Measurements from ENCODE around the gene TNIP1.

The TNIP1 gene

DNA sequence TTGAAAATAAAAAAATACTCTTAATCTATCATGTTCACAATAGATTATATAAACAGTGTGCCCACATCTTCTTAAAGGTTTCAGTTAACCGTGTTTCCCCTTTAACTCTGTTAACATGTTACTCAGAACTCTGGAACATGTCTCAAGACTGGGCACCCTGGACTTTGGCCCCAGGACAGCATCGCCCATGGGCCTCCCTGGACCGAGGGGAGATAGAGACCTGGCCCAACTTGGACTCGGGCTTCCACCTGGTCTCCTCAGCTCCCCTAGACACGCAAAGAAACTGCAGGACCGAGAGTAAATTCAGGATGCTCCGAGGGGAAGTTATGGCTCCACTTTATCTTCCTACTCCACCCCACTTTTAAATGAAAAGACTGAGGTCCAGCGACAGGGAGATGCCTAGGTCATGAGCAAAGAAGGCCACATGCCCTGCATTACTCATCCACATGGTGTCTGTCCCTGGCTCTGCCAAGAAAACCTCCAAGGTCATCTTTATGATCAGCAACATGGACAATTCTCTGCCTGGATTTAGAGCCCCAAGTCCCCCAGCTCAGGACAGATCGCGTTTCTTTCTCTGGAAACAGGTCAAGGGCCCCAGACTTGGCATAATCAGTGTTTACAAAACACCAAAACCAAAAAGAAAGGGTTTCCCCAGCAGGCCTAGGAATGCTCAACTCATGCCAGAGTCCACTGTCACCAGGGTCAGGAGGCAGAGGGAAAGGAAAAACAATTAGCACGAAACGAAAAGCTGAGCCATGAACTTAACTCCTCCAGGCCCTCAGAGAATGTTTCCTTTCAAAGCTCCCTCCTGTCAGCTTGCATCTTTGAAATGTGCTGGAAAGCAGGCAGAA is 43.0 kb downstream of the TNIP1 start:
- no peak for DNase-seq

DNA sequence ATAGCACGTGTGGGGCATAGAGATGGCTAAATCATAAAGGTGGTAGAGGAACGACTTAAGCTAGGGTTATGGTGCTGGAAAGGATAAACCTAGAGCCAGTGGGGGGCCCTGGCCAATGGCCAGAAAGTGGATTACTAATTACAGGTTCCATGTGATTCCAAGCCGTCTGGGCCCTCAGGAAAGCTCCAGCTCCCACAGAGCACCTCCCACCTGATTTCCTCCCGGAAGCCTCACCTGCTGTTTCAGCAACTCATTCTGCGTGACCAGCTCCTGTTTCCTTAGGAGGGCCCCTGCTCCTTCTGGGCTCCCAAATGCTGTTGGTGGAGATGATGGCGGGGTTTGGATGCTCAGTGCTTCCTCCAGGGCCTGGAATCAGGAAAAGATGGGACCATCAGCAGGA is 44.3 kb downstream of the TNIP1 start:
- DNase-seq = no peak

GRCh38 chr5:151034422-151035379 is 46.1 kb downstream of the TNIP1 start:
- no peak for DNase-seq

DNA sequence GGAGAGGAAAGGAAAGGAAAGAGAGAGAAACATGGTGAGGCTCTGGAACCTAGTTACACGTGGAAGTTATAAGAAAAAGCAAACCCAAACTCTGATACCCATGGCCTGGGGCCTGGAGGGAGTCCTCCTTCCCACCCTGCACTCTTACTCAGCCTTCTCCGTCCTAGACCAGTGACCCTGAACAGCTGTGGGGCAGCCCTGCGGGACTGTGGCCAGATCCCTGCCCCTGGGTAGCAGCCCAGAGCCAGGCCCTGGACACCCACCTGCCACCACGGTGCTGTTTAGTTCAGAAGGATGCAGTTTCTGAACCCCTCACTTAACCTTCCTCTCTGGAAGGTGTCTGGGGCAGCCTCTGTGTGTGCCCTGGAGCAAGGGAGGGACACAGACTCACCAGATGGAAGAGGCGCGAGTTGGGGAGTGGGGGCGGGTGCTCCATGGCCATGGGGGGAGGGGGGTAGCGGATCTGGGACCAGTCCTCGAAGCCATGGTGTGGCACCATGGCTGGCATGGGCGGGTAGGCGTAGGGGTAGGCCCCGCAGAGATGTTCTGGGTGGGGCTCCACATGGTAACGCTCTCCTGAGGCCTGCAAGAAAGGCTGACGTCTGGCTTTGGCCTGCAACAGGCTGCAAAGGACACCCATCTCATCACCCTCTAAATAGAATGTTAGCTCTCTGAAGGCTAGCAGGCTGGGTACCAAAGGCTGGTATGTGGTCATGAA is 47.5 kb downstream of the TNIP1 start:
- no peak for DNase-seq

DNA sequence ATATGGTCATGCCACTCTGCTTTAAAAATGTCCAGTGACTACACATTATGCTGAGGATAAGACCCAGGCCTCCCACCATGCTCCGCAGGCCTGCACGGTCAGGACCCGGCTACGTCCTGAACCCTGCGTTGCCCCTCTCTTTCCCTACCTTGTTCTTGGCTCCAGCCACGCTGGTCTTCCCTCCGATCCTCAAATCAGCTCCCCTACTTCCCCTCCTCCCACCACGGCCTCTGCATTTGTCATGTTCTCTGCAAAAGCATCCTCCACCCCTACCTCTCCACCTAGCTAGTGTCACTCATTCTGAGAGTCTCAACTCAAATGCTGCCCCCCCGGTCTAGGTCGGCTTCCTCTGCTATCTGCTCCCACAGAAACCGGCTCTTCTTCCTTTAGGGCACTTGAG is 49.3 kb downstream of the TNIP1 start:
- no peak for DNase-seq

DNA sequence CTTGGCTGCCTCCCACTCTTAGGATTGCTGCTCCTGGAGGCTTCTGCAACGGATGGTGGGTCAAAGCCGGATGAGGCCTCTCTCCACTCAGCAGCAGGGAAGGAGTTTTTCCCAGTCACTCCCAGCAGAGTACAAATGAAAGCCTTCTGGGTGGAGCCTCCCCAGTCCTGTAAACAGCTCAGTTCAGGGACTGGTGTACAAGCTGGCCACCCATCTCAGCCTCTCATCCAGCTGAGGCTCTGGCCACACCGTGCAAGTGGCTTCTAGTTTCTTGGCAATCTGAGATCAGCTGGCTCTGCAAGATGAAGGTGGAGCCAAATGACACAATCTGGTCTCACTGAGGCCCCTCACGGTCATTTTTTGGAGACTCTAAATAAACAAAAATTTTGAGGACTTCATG is 50.5 kb downstream of the TNIP1 start:
- DNase-seq = no peak

DNA sequence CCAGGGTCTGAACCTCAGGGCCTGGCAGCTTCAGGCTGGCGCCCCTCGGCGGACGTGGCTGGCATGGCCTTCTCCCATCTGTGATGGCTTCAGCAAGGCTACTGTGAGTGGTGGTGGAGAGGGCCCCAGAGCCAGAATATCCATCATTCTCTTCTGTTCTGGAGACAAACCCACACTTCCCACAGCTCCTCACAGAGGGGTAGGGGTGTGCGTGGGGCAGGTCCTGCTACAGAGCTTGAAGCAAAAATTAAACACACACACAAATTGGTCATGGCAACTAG is 50.8 kb downstream of the TNIP1 start:
- no peak for DNase-seq

DNA sequence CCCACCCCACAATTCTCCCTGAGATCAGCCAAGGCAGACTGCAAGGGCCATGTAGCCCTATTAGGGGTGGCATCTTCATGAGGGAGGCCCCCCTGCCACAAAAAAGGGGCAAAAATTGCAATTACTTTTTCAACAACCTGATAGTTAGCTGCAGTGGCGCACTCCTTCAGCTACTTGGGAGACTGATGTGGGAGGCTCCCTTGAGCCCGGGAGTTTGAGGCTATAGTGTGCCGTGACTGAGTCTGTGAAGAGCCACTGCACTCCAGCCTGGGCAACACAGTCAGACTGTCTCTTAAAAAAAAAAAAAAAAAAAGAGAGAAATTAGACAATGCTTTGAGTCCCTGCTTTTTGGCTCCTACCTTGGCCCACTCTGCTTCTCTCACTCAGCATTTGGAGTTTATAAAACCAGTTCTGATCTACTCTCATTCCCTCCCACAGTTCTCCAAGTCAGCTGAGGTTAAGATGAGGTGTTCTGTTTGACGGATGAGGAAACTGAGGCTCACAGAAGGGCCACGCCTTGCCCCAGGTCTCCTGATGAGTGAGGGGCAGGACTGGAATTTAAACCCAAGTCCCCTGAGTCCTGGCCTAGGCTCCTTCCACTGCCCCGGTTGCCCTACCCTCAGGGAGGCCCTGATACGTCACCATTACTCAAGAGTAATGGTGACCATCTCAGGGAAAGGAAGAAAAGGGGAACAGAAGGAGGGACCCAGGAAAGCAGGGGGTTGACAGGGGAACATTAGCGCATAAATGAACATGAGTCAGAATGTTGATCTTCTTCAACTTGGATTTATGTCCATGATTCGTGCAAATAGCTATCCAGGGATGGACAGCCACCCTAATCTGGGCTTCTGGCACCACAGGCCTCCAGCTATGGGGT is 51.4 kb downstream of the TNIP1 start:
- no peak for DNase-seq

DNA sequence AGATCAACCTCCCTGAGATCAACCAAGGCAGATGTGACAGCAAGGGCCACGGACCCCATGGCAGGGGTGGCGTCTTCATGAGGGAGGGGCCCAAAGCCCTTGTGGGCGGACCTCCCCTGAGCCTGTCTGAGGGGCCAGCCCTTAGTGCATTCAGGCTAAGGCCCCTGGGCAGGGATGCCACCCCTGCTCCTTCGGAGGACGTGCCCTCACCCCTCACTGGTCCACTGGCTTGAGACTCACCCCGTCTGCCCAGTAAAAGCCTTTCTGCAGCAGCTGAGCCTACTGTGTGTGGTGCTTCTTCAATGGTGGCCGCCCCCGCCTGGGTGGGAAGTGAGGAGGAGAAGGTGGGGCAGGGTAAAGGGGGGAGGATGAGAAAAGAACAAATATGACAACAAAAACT is 52.1 kb downstream of the TNIP1 start:
- no peak for DNase-seq

DNA sequence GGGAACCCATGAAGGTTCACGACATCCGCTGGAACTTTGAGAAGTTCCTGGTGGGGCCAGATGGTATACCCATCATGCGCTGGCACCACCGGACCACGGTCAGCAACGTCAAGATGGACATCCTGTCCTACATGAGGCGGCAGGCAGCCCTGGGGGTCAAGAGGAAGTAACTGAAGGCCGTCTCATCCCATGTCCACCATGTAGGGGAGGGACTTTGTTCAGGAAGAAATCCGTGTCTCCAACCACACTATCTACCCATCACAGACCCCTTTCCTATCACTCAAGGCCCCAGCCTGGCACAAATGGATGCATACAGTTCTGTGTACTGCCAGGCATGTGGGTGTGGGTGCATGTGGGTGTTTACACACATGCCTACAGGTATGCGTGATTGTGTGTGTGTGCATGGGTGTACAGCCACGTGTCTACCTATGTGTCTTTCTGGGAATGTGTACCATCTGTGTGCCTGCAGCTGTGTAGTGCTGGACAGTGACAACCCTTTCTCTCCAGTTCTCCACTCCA is 52.8 kb downstream of the TNIP1 start:
- DNase-seq = no peak

- no peak for DNase-seq
Measured at GRCh38 chr5:151026679-151027078, 54.2 kb downstream of the TNIP1 start.

GRCh38 chr5:151026088-151026487 is 54.7 kb downstream of the TNIP1 start:
- no peak for DNase-seq

GRCh38 chr5:151025250-151025606 is 55.6 kb downstream of the TNIP1 start:
- no peak for DNase-seq

DNA sequence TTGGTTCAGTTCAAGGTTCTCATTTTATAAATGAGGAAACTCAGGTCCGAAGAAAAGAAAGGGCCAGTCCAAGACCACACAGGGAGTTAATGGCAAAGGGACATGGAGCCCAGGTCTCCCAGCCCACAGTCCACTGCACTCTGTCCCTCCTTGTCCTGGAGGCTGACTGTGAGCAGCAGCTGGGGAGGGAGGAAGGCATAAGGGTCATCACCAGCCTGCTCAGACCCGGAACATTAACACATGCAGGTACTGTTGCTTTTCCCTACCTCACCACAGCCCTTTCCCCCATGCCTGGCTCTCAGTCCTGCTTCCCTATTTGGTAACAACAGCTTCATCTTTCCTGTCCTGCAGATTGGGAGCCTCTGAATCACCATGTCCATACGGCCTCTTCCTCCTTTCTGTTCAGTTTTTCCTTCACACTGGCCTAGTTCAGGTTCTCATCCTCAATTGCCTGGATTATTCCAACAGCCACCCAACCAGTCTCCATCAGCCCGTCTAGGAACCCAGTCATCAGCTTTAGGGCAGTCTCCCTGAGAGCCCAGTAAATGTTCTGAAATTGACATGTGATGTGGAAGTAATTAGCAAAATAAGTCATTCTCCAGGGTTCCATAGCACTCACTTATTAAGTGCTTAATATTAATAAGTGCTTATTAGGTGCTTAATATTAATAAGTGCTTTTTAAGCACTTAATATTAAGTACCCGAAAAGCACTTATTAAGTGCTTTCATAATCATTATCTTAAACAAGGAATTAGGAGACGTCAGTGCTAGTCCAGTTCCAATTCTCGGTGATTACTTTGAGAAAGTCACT is 56.2 kb downstream of the TNIP1 start:
- DNase-seq = no peak

DNA sequence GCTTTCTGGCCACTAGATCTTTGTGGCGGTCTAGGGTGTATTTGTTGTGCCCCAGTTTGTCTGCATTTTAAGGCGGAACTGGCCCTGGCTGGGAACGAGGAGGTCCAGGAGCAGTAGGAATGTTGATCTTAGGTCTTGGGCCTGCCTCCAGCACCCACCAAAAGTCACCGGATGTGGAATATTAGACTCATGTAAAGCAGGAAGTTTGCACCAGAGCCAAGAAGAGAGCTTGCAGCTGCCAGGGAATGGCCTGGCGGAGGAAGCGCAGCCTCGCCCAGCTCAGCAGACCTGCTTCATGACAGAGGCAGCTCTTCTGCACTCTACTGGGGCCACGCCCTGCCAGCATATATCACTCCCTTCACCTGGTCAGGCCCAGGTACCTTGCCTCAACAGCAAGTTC is 57.2 kb downstream of the TNIP1 start:
- DNase-seq = no peak

GRCh38 chr5:151023047-151023615 is 57.7 kb downstream of the TNIP1 start:
- DNase-seq = no peak

DNA sequence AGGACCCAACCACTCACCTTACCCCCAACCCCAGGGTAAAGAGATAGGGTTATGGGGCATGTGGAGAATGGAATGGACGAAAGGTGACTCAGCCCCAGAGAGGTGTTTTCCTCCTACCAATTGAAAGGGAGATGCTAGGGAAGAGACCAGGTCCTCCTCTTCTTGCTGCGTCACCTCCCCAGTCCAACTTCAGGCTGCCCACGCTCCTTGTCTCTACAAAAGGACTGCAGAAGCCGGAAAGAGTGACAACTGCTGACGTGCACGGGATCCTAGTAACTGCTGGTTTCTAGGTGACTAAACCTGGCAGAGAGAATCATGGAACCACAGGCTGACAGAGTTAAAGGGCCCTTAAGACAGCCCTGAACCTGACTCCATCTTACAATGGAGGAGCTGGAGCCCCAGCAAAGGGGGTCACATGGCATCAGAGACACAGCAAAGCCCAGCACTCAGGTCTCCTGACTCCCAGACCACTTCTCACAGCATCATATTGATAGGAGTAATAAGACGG is 58.3 kb downstream of the TNIP1 start:
- no peak for DNase-seq

- no peak for DNase-seq
Measured at GRCh38 chr5:151021746-151022145, 59.1 kb downstream of the TNIP1 start.

DNA sequence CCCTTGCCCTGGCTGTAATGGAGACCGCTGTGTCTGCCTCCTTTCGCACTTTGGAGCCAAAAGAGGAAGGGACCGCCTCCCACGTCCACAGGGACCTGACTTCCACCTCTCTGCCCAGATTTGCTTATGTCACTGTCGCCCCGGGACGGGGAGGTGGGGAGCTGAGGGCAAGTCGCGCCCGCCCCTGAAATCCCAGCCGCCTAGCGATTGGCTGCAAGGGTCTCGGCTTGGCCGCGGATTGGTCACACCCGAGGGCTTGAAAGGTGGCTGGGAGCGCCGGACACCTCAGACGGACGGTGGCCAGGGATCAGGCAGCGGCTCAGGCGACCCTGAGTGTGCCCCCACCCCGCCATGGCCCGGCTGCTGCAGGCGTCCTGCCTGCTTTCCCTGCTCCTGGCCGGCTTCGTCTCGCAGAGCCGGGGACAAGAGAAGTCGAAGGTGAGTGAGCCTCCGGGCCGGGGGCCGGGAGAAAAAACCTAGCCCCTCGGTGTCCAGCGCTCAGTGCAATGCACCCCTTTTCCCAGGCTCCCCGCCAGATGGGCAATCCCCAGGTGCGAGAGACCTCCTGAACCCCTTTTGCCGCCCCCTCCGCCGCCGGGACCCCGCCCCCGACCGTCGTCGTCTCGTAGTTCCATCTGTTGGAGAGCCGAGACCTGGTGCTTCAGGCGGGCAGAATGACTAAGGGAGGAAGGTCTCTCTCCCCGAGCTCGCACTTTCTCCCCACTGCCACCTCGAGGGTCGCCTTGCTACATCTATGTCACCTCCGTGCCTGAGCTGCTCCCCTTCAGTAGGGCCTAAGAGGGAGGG is 60.3 kb downstream of the TNIP1 start, which contains the start of gene GPX3:
Gene GPX3 (plus strand): TSS at position 288 of the 807 bp plus-strand sequence. CDS start 64 bp downstream, at position 352.
- DNase-seq = no peak

DNA sequence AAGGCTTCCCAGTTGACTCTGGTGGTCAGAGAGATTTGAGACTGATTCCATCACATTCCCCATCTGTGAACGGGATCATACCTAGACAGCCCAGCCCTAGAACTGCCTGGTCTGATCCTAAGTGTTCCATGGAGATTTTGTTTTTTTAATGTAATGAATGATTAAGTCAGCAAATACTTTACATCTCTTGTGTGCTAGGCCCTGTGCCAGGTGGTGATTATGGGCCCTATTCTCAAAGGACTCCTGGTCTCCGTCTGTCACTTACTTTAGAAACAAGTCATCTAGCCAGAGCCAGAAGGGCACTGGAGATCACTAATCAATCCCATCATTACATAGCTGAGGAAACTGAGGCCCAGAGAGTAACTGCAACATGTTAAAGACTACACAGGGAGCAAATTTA is 61.5 kb downstream of the TNIP1 start:
- no peak for DNase-seq

Data from activated CD4-positive, CD25-positive, alpha-beta regulatory T cell treated with anti-CD3 and anti-CD28 coated beads, Interleukin-2, amount 50 U/mL, for 72 hours (primary cell).